Chondrocyte (in vitro differentiated cells): ENCODE measurements around the gene ARHGEF19. TPM values are rescaled to one million over a fixed set of nuclear protein-coding genes. Genes with fewer than 3 reads are reported as not detected.
"Not testable (repeated sequence)": the region's sequence is repeated elsewhere in the genome, so short reads cannot be mapped to it uniquely, and the experiment has no call there.

ENCODE experiments used
- DNase-seq: peaks from one replicate; pipeline ENCODE4 v3.0.0; 2021; ENCODE audit warnings: mixed read lengths, low spot score
- H3K27ac Mint-ChIP-seq: one replicate; pipeline ENCODE4 v1.8.0; 2021; ENCODE audit warnings: mild to moderate bottlenecking, moderate library complexity, mixed read lengths; ENCODE audit not compliant: unreplicated experiment
- H3K27me3 Mint-ChIP-seq: 2 replicates; pipeline ENCODE4 v1.8.0; 2021; ENCODE audit warnings: low read depth, mixed read lengths
- H3K36me3 Mint-ChIP-seq: 2 replicates; pipeline ENCODE4 v1.8.0; 2021; ENCODE audit warnings: low read depth, mixed read lengths
- H3K4me1 Mint-ChIP-seq: 2 replicates; pipeline ENCODE4 v1.8.0; 2021; ENCODE audit warnings: low read depth, mild to moderate bottlenecking, mixed read lengths
- H3K4me3 Mint-ChIP-seq: one replicate; pipeline ENCODE4 v1.8.0; 2021; ENCODE audit warnings: mild to moderate bottlenecking, moderate library complexity, mixed read lengths; ENCODE audit not compliant: unreplicated experiment
- H3K9me3 Mint-ChIP-seq: 2 replicates; pipeline ENCODE4 v1.8.0; 2021; ENCODE audit warnings: low read depth, mixed read lengths
- CTCF ChIP-seq: fragments of 200-600 bp; sonication (generic); IDR thresholded peaks from 2 replicates; pipeline ENCODE4 v1.5.0; 2021; ENCODE audit warnings: antibody characterized with exemption, mild to moderate bottlenecking, moderate library complexity
- total RNA-seq: library from RNA; stranded (reverse); gene quantifications from 3 replicates; pipeline ENCODE4 v1.2.1, GENCODE V29; 2021

ARHGEF19 gene
- total RNA-seq, 1 donor from 2014 or later = 16.1 TPM

GRCh38 chr1:16246961-16247360, 34.5 kb upstream of the ARHGEF19 start:
- H3K4me3 Mint-ChIP-seq = no peak overlapping the region
- H3K4me1 Mint-ChIP-seq = peaks cover 42% of the 10 kb centered on the region
- peak; percentile 33 for DNase-seq
- H3K9me3 Mint-ChIP-seq = no peaks in the 10 kb centered on the region
- H3K27me3 Mint-ChIP-seq = no peaks in the 10 kb centered on the region
- H3K36me3 Mint-ChIP-seq = peaks cover 11% of the 10 kb centered on the region
- peak overlapping the region; percentile 54 for H3K27ac Mint-ChIP-seq
- TF ChIP-seq CTCF = no peak

- peaks cover 42% of the 10 kb centered on the region for H3K4me1 Mint-ChIP-seq
- H3K9me3 Mint-ChIP-seq, H3K27me3 Mint-ChIP-seq, H3K36me3 Mint-ChIP-seq, DNase-seq, H3K4me3 Mint-ChIP-seq, H3K27ac Mint-ChIP-seq: not testable (repeated sequence)
Measured at GRCh38 chr1:16246239-16246638, 33.8 kb upstream of the ARHGEF19 start.

GRCh38 chr1:16245476-16246196, 33.2 kb upstream of the ARHGEF19 start:
- peaks cover 39% of the 10 kb centered on the region for H3K4me1 Mint-ChIP-seq
- no peaks in the 10 kb centered on the region for H3K27me3 Mint-ChIP-seq
- H3K4me3 Mint-ChIP-seq = no peak overlapping the region
- no peak for TF ChIP-seq CTCF
- DNase-seq = peak; percentile 29
- H3K36me3 Mint-ChIP-seq = peaks cover 6% of the 10 kb centered on the region
- no peak overlapping the region for H3K27ac Mint-ChIP-seq
- no peaks in the 10 kb centered on the region for H3K9me3 Mint-ChIP-seq

GRCh38 chr1:16244650-16245285, 32.3 kb upstream of the ARHGEF19 start:
- no peaks in the 10 kb centered on the region for H3K27me3 Mint-ChIP-seq
- peak; percentile 51 for DNase-seq
- H3K4me1 Mint-ChIP-seq = peaks cover 30% of the 10 kb centered on the region
- peaks cover 6% of the 10 kb centered on the region for H3K36me3 Mint-ChIP-seq
- H3K4me3 Mint-ChIP-seq = no peak overlapping the region
- H3K9me3 Mint-ChIP-seq = no peaks in the 10 kb centered on the region
- no peak overlapping the region for H3K27ac Mint-ChIP-seq
- peak; percentile 54 for TF ChIP-seq CTCF

- Mint-ChIP-seq H3K27ac (no peak overlapping the region), H3K4me1 (peaks cover 23% of the 10 kb centered on the region), H3K9me3 (no peaks in the 10 kb centered on the region), H3K27me3 (no peaks in the 10 kb centered on the region), H3K36me3 (peaks cover 6% of the 10 kb centered on the region), H3K4me3 (no peak overlapping the region)
- DNase-seq = peak; percentile 68
- TF ChIP-seq CTCF = peak; percentile 87
Measured at GRCh38 chr1:16243936-16244649, 31.6 kb upstream of the ARHGEF19 start.
